Suprapubic skin (tissue), 3 donors: ENCODE measurements around the gene IFI6.

Source experiments
- CTCF ChIP-seq, 2 donors: fragments of 200-600 bp in 1 of 2; fragments of 450-650 bp in 1 of 2; sonication (generic) in 1 of 2; IDR thresholded peaks; one replicate each; pipeline ENCODE4 v1.5.1; 2016 to 2019; ENCODE audit warnings: antibody characterized with exemption in 2 of 2, mild to moderate bottlenecking in 1 of 2, moderate library complexity in 1 of 2
- EP300 ChIP-seq: sonication (generic); formaldehyde crosslinking; IDR thresholded peaks from one replicate; pipeline ENCODE4 v1.6.1; 2017; ENCODE audit warnings: antibody characterized with exemption
- POLR2A ChIP-seq, 2 donors: fragments of 450-650 bp; IDR thresholded peaks; one replicate each; pipeline ENCODE4 v1.6.1; 2017; ENCODE audit warnings: antibody characterized with exemption in 2 of 2, mild to moderate bottlenecking in 2 of 2, moderate library complexity in 2 of 2

GRCh38 chr1:27627061-27627460 lies 44.9 kb downstream of the IFI6 start:
- TF ChIP-seq CTCF (IDR thresholded peaks at IDR 0.05) (no peak), POLR2A (IDR thresholded peaks at IDR 0.05) (no peak), EP300 (no peak)
